DLD1 (cell line): ENCODE measurements around the gene NUMA1.

Experiments
- in situ Hi-C: cut with HindIII; loops from 2 replicates; pipeline ENCODE4 v1.10.0; 2017; ENCODE audit warnings: low sequenced_read_pairs

NUMA1 gene

DNA sequence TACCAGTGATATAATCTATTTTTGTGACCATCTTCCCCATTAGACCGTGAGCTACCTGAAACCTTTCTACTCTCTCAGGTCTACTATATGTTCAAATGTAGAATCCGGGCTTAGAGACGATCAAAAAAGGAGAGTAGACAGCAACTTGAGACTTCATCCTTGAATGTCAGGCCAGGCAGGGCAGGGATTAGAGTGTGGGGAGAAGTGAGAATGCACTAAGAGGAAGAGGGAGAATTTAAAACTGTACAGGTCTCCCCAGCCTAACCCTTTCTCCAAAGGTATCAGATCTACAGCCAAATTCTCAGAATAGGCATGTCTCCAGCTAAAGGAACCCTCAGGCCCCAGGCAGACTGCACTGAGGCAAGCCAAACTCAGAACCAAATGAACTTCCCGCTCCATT lies 21.8 kb upstream of the NUMA1 start:
- in situ Hi-C loops, result no loop called here

DNA sequence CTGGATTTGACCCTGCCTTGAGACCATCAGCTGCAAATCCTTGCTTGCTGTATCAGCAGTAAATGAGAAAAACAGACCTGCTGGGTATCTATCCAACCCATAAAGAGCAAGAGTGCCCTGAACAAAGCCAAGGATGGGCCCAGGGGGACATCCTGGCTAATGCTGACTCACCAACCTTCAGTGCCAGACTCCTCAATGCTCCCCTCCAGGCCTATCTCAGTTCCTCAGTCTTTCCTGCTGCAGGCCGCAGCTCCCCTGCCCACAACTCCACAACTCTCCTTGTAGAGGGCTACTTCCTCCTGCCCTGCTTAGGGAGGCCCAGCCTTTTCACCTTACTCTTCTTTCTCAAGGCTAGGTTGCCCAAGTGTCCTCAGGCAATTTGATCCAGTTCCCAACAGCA lies 20.1 kb upstream of the NUMA1 start:
- in situ Hi-C loops, result no loop called here

DNA sequence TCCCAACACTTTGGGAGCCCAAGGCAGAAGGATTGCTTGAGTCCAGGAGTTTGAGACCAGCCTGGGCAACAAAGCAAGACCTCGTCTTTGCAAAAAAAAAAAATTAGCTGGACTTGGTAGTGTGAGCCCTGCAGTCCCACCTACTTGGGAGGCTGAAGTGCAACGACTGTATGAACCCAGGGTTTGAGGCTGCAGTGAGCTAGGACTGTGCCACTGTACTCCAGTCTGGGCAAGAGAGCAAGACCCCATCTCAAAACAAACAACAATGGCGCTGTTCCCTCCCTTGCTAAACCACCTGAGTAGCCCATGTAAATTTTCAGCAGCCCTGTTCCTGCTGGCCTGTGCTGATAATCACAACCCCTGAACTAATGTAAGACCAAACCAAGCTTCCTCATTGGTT lies 19.7 kb upstream of the NUMA1 start:
- in situ Hi-C loops, result no loop called here

DNA sequence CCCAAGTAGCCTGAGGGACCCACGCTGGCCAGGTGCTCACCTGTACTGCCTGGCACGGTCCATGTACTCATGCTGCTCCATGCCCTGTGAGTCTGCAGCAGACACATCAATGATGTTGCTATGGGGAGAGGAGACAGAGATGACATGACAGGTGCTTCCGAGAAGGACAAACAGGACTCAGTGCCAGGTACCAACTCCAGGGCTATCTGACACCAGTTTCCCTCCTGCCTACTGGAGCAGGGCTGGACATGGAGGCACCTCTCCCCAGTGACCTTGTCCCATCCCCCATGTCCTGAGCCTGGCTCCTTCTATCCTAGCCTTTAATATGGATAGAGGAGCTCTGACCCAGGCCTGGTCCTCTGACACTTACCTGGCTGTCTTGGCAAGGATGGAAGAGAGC lies 18.4 kb upstream of the NUMA1 start:
- in situ Hi-C loops, result no loop called here

DNA sequence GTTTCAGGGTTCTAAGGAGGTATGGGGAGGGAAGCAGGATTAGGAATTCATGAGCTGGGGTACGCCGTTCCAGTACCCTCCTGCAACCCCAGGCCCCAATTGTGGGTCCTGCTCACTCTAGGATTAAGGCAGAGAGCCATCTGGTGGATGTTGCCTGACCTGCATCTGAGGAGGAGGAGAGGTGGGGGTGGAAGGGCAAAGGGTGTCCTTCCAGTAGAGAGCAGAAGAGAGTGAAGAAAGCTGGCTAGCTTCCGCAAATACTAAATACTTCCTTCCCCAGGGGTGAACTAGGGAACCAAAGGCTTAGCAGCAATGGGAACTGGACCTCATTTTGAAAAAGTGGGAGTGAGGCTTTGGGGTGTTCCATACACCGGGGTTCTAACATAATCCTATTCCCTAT lies 10.9 kb upstream of the NUMA1 start:
- in situ Hi-C loops, result no loop called here

DNA sequence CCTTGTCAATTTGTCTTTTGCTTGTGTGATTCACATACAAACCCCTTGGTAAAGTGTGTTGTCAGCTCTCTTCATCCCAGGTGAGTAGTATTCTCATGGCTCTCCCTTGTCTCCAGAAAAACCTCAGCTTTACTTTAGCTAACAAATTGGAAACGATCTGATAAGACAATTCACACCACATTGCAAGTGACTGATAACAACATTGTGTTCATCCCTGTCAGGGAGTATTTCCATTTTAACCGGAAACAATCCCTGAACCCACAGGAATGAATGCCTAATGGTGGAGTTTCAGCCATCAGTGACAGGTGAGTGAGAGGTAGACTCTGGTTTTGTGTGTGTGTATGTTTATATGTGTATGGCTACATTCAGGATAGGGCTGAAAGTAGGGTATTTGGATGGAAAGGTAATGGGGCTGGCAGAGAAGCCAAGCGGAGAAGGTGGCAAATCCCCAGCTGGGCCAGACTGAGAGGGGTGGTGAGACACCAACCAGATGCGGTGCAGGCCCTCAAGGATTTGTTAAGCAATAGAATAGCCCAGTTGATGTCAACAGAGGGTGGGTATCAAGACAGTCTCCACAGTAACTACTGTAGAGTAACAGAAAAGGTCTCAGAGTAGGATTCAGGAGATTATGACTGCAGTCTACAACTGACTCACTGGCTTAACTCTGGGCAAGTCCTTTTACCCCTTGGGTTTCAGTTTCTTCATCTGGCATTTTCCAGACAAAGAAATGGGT lies 7.9 kb upstream of the NUMA1 start:
- in situ Hi-C loops, result no loop called here

DNA sequence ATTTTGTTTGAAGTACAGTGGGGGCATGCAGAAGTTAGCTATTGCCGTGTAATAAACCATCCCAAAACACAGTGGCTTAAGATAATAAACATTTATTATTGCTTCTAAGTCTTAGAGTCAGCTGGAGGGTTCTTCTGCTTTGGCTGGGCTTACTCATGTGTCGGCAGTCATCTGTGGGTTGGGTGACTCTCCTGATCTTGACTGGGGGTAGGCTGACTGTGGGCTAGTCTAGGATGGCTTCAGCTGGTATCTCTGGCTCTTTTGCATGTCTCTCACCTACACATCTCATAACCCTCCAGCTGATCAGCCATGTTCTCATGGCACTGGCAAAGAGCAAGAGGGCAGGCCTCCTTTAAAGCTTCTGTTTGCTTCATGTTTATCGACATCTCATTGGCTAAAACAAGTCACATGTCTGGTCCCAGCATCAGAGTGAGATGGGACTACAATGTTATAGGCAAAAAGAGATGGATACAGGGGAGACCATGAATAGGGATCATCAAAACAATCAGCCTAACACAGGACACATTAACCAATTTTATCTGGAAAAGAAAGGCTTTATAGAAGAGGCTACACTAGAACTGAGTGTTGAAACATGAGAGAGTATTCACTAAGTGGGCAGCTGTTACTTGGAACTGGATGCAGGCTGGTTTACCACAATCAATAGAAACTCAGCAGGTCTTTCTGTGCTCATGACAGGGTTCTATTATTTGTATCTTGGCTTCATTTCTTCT lies 5.4 kb upstream of the NUMA1 start:
- in situ Hi-C loops, result no loop called here

DNA sequence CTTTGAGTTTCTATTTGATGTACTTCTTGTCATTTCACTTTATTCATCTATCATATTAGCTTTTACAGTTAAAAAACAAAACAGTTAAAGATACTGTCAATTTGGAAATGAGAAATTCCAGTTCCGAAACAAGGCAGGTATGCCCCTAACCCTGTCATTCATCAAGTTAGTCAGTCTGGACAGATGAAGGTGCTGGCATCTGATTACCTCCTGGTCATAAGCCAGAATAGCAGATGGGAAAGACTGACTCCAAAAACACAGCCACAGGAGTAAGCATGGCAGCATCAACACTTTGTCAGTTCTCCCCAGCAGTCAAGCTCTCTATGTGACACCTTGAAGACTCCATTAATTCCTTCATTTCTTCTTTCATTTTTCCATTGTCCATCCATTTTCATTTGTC lies 4.6 kb upstream of the NUMA1 start:
- in situ Hi-C loops, result no loop called here

DNA sequence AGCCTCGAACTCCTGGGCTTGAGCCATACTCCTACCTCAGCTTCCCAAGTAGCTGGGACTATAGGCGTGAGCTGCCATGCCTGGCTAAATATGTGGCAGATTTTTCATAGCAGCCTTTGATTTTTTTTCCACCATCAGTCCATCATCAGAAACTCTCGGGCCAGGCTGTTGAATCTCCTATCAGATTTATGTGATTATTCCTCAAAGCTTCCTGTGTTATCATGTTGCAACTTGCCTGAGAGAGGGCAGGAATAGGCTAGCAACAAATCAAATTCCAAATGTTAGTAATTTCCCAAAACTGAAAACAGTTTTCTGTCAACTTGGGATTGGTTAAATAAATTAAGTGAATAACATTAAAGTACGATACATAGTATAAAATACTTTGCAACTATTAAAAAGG lies 3.7 kb upstream of the NUMA1 start:
- in situ Hi-C loops, result no loop called here

DNA sequence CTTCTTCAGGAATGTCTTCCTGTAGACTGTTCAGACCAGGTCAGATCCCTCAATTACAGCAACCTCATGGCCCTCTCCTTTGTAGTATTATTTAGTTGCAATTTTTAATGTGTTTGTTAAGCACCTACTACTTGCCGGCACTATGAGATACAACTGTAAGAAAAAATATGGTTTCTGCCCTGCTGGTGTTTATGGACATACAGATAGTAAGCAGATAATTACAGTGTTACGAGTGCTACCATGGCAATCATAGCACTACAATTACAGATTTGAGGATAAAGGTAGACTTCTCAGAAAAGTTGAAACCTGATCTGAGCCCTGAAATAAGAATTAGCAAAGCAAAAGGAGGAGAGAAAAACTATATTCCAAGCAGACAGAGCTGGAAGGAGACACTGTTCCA lies 3.1 kb upstream of the NUMA1 start:
- in situ Hi-C loops, result no loop called here

DNA sequence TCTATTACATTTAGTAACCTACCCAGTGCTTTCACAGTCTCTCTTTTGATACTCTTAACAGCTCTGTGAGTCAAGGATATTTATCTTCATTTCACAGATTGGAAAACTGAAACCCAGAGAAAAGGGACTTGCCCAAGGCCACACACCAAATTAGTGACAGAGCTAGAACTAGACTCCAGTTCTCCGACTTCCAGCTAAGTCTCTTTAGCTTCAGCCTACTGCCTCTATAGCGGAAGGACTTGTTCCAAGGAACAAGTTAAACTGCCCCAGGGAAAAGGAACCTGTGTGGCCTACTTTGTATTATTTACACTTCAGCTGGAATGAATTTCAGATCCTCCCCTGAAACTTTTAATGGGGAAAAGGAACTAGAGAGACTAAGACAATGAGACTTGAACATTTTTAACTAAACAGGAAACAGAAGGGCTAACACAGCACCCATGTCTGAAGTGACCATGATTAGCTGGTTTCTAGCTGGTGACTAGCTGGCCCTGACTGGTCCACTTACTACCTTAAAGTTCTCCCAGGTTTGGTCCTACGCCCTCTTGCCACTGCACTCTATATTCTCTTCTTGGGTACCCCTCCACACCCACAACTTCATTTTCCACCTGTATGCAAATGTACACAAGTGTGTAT lies 1.6 kb upstream of the NUMA1 start:
- in situ Hi-C loops, result no loop called here

DNA sequence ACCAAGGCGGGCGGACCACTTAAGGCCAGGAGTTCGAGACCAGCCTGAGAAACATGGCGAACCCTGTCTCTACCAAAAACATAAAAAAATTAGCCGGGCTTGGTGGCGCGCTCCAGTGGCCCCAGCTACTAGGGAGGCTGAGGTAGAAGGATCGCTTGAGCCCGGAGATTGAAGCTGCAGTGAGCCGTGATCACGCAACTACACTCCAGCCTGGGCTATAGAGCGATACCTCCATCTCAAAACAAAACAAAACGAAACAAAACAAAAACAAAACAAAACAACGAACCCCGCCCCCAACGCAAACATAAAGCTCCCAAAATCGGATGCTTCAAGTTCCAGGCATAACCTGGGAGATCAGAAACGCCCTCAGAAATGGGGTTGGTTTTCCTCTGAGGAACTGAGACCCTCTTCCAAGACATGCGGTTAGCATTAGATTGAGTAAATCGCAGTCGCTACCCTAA lies 872 bp upstream of the NUMA1 start:
- in situ Hi-C loops, result no loop called here

DNA sequence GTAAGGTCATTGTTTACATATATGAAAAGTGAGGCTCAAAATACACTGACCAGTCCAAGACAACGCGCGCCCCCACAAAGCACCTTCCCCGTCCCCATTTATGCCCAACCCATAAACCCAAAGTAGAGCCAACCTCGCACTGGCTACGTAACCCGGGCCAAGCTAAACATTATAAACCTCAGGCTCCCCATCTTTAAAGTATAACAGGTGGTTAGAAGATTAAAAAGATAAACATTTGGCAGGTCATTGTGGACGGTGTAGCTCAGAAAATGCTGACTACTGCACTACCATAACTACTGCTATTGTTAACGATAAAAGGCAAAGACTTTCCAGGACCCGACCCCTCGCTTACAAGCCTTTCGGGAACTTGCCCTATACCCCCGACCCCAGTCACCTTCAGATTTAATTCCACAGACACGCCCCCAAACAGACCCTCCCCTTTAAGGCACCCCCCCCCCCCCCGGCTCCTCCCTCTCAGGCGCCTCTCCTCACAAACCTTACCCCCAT lies 470 bp downstream of the NUMA1 start:
- in situ Hi-C loops, result no loop called here

DNA sequence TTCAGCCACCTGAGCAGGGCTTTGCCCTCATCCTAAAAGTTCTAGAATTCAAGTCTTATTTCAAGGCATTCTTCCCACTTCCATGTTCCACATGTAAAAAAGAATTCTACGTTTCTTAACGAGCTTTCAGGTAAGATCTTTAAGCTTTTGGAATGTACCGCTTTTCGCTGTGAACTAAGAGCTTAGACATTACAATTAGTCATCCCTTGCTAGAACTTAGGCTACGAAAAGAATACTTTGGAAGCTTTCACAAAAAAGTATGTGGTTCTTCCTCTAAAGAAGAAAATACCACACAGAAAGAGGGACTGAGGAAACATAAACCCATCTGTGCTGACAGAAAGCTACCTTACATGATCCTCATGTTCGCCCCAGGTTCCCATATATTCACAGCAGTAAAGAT lies 1.9 kb downstream of the NUMA1 start:
- in situ Hi-C loops, result no loop called here

DNA sequence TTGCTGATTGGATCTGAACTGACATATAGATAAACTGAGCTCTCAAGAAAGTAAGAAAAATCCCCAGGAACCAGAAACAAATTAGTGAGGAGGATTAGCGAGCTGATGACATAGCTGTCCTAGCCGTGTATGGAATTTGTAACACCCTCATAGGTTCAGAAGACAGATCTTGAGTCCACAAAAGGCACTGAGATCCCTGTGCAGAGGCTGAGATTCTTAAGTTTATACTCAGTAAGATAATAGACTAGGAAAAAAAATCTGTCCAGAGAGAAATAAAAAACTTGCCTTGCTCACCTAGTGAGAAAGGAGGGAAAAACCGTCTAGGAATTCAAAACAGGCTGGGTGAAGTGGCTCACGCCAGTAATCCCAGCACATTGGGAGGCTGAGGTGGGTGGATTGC lies 4.6 kb downstream of the NUMA1 start:
- in situ Hi-C loops, result no loop called here

DNA sequence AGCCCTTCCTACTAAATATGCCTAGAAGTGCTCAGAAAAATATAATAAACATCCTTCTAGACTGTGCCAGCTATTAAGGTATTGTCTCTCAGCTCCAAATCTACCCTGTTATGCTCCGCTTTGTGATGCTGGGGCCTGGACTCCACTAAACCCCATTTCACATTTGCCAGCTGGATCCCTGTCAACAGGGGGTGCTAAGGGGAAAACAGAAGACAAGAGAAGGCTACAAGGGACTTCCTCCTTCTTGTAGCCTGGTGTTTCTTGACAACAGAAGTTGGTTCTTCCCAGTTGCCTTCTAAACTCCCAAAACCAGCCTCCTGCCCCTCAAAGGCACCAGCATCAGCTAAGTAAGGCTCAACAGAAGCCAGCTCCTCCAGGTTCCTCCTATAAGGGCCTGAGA lies 5.2 kb downstream of the NUMA1 start:
- in situ Hi-C loops, result no loop called here

DNA sequence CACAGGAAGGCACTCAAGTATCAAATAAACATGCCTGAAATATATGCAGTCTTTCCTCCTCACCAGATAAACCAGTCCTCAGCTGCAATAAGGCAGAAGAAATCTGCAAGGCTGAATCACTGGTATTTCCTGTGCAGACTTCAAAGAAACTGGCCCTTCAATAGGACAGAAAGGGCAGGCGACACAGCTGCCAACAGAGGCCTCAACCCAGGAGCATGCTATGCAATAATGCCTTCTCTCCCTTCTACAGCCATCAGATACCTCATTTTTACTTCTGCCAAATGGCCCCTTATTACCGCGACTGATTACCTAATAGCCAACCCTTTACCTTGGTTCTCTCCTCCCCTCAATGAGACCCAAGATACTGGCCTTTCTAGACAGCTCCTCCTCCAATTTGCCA lies 8.0 kb downstream of the NUMA1 start:
- in situ Hi-C loops, result no loop called here

DNA sequence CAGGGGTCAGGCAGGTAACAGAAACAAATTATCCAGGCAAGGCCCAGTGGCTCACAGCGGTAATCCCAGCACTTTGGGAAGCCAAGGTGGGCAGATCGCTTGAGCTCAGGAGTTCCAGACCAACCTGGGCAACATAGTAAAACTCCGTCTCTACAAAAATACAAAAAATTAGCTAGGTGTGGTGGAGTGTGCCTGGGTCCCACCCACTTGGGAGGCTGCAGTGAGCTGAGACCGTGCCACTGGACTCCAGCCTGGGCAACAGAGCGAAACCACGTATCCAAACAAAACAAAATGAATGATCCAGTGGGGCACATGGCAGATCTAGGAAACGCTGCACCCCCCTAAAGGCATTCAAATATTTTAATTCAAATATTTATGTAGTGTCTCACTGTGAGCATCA lies 9.9 kb downstream of the NUMA1 start:
- in situ Hi-C loops, result no loop called here

DNA sequence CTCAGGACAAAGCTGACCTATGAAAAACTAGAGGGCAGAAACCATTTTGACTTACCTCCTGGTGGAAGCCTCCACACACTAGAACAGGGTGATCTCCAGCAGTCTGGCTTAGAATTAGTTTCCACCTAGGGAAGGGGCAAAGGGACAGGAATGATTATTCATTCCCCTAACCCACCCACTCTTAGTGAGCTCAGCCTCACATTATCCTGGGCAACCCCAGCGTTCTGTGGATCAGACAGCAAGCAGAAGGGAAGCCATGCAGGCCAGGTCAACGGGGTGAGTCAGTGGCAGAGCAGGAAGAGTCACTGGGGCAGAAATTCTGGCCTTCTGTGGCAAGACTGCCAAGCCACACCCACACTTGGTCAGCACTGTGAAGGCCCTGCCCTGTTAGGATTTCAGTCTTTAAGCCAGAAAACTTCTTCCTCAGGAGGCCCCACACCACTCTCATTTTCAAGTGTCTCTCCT lies 10.5 kb downstream of the NUMA1 start:
- in situ Hi-C loops, result no loop called here

DNA sequence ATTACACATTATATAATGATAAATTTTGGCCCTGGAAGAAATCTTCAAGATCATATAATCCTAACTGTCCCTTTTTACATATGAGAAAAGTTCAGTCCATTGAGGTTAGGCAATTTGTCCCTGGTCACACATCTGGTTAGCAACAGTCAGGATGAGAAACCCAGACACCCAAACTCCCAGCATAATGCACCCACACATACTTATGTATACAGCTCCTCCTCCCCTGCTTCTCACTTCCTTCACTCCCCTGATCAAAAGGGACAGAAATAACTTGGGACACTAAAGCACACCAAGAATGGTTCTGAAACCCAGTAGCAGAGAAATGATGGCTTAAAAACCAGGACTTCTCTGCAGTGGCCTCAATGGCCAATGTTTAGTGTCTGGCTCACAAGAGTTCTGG lies 11.1 kb downstream of the NUMA1 start:
- in situ Hi-C loops, result no loop called here

DNA sequence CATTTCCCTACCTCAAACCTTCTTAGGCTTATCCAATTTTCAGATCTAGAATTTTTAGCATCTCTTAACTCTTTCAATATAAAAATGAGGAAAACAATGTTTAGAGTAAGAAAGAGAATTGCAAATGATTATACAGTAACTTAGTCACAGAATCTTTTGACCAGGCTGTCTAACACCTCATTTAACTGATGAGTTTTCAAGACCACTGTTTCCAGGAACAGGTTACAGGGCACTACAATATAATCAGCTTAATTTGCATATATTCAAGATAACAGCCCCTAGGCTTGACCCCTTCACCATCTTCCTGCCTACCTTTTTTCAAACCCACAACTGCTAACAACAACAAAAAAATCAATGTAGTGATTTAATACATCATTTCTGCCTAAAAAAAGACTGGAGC lies 12.7 kb downstream of the NUMA1 start:
- in situ Hi-C loops, result no loop called here

DNA sequence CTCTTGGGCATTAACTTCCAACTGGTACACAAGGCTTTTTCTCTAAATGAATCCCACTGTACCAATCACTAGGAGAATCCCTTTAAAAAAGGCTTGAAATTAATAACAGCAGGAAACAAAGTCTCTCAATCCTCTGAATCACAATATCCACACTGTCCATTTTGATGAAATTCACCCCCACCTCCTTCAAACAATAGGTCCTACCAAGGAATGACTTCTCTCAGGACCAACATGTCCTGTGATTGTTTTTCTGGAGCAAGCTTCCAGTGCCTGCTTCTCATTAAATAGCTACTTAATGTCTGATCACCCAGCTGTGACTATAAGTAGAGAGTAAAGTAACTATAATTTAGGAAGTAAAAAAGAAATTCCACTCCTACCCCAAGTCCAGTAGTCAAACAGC lies 13.1 kb downstream of the NUMA1 start:
- in situ Hi-C loops, result no loop called here
